H1 (cell line): ENCODE data around the gene HBB. TPM values are rescaled to one million over a fixed set of nuclear protein-coding genes. Genes with fewer than 3 reads are reported as not detected.

ENCODE experiments used
- CTCF ChIA-PET: fragments of 300-600 bp; sonication (Branson Sonifier 250); formaldehyde crosslinking; loops from one replicate; lab custom pipeline; 2021; ENCODE audit not compliant: partially characterized antibody; lab: Charles Lee
- POLR2A ChIA-PET: fragments of 300-600 bp; sonication (Branson Sonifier 250); formaldehyde crosslinking; loops from one replicate; lab custom pipeline; 2021; ENCODE audit warnings: inconsistent platforms; ENCODE audit not compliant: partially characterized antibody; lab: Charles Lee
- DNase-seq, 2 experiments: peaks; one replicate each; pipeline versions ENCODE4 v3.0.0 to v3.0.0-alpha.2; 2010 to 2022; ENCODE audit warnings: low spot score in 2 of 2, low read depth in 1 of 2, mixed read lengths in 1 of 2
- FAIRE-seq: peaks from 2 replicates; lab custom pipeline; 2011; peaks lifted over from hg19 to GRCh38; lab: Jason Lieb, UNC
- H2AFZ ChIP-seq: 2 replicates; pipeline ENCODE4 v1.8.1; 2012; ENCODE audit warnings: low read length, inconsistent platforms
- H2AK5ac ChIP-seq: 2 replicates; pipeline ENCODE4 v1.6.1; 2013; ENCODE audit warnings: low read depth, low read length
- H2BK120ac ChIP-seq: replicated peaks from 2 replicates; pipeline ENCODE3; 2013; ENCODE audit warnings: low read depth, low read length, inconsistent platforms
- H2BK12ac ChIP-seq: 2 replicates; pipeline ENCODE4 v1.6.1; 2013; ENCODE audit warnings: low read depth, low read length
- H2BK15ac ChIP-seq: 2 replicates; pipeline ENCODE4 v1.6.1; 2013; ENCODE audit warnings: low read length
- H2BK20ac ChIP-seq: 2 replicates; pipeline ENCODE4 v1.6.1; 2013; ENCODE audit warnings: low read length
- H2BK5ac ChIP-seq: 2 replicates; pipeline ENCODE4 v1.6.1; 2013; ENCODE audit warnings: low read depth, low read length
- H3K14ac ChIP-seq: 2 replicates; pipeline ENCODE4 v1.6.1; 2013; ENCODE audit warnings: inconsistent platforms; ENCODE audit not compliant: insufficient read length
- H3K18ac ChIP-seq: 2 replicates; pipeline ENCODE4 v1.6.1; 2013; ENCODE audit warnings: low read length; ENCODE audit errors: extremely low read depth
- H3K23ac ChIP-seq: 2 replicates; pipeline ENCODE4 v1.6.1; 2013; ENCODE audit warnings: inconsistent platforms; ENCODE audit not compliant: insufficient read length
- H3K23me2 ChIP-seq: 2 replicates; pipeline ENCODE4 v1.6.1; 2013; ENCODE audit warnings: low read depth, low read length
- H3K27ac ChIP-seq: 2 replicates; pipeline ENCODE4 v1.6.1; 2011; ENCODE audit warnings: low read depth, low read length, inconsistent platforms
- H3K27me3 ChIP-seq, 4 experiments: replicated peaks in 1 of 4; 1 replicate in 1 of 4; 2 replicates in 3 of 4; pipeline versions ENCODE4 v1.6.1 to v1.8.1; 2011 to 2013; ENCODE audit warnings: low read length in 3 of 4, mild to moderate bottlenecking in 3 of 4, inconsistent platforms in 2 of 4, mixed read lengths in 2 of 4, moderate library complexity in 1 of 4; ENCODE audit not compliant: control insufficient read depth in 3 of 4, insufficient read depth in 3 of 4; ENCODE audit errors: extremely low read depth in 1 of 4
- H3K36me3 ChIP-seq, 4 experiments: 2 replicates each; pipeline versions ENCODE4 v1.6.1 to v1.8.1; 2011 to 2013; ENCODE audit warnings: mild to moderate bottlenecking in 4 of 4, low read length in 3 of 4, moderate library complexity in 2 of 4, control low read depth in 1 of 4, inconsistent platforms in 1 of 4; ENCODE audit not compliant: insufficient read depth in 4 of 4, control insufficient read depth in 2 of 4
- H3K4ac ChIP-seq: replicated peaks from 2 replicates; pipeline ENCODE3; 2013; ENCODE audit warnings: low read length, low read depth, mixed read lengths, inconsistent platforms; ENCODE audit not compliant: insufficient read length
- H3K4me1 ChIP-seq, 4 experiments: replicated peaks in 1 of 4; 1 replicate in 1 of 4; 2 replicates in 3 of 4; pipeline versions ENCODE4 v1.6.1 to v1.8.1; 2011 to 2013; ENCODE audit warnings: low read length in 3 of 4, inconsistent platforms in 2 of 4, mixed read lengths in 1 of 4; ENCODE audit not compliant: insufficient read depth in 4 of 4, control insufficient read depth in 3 of 4
- H3K4me2 ChIP-seq, 2 experiments: 2 replicates each; pipeline versions ENCODE4 v1.6.1 to v1.8.1; 2011 to 2013; ENCODE audit warnings: low read depth in 2 of 2, low read length in 2 of 2, control low read depth in 1 of 2, inconsistent platforms in 1 of 2, mild to moderate bottlenecking in 1 of 2; ENCODE audit not compliant: insufficient read depth in 1 of 2
- H3K4me3 ChIP-seq, 4 experiments: fragments of 200-600, 300-600 bp in 1 of 4; sonication (generic), shearing (Covaris generic), sonication (Bioruptor Twin) in 1 of 4; 2 replicates each; pipeline versions ENCODE4 v1.5.1 to v1.8.1; 2011 to 2016; ENCODE audit warnings: low read length in 4 of 4, low read depth in 3 of 4, control low read depth in 2 of 4, inconsistent platforms in 2 of 4, mild to moderate bottlenecking in 2 of 4, mixed read lengths in 1 of 4, moderate library complexity in 1 of 4; ENCODE audit not compliant: insufficient read depth in 2 of 4; ENCODE audit errors: extremely low read depth in 1 of 4
- H3K56ac ChIP-seq: replicated peaks from 2 replicates; pipeline ENCODE3; 2013; ENCODE audit warnings: low read depth, mild to moderate bottlenecking, mixed read lengths, low read length, inconsistent platforms; ENCODE audit not compliant: insufficient read length
- H3K79me1 ChIP-seq: 2 replicates; pipeline ENCODE4 v1.6.1; 2013; ENCODE audit warnings: low read depth, low read length, control low read depth
- H3K79me2 ChIP-seq, 2 experiments: 2 replicates each; pipeline versions ENCODE4 v1.6.1 to v1.8.1; 2012 to 2013; ENCODE audit warnings: low read length in 2 of 2, mild to moderate bottlenecking in 2 of 2, inconsistent platforms in 1 of 2; ENCODE audit not compliant: insufficient read depth in 2 of 2, control insufficient read depth in 1 of 2
- H3K9ac ChIP-seq, 4 experiments: replicated peaks in 1 of 4; 1 replicate in 1 of 4; 2 replicates in 3 of 4; pipeline versions ENCODE4 v1.6.1 to v1.8.1; 2011 to 2013; ENCODE audit warnings: low read depth in 3 of 4, low read length in 3 of 4, control low read depth in 2 of 4, mild to moderate bottlenecking in 2 of 4, moderate library complexity in 2 of 4, inconsistent platforms in 1 of 4; ENCODE audit errors: extremely low read depth in 1 of 4
- H3K9me3 ChIP-seq, 2 experiments: 2 replicates each; pipeline versions ENCODE4 v1.6.1 to v1.8.1; 2012 to 2013; ENCODE audit warnings: mild to moderate bottlenecking in 2 of 2, moderate library complexity in 2 of 2, control low read depth in 1 of 2, inconsistent platforms in 1 of 2, low read depth in 1 of 2, low read length in 1 of 2, mixed read lengths in 1 of 2; ENCODE audit not compliant: insufficient read depth in 2 of 2
- H4K20me1 ChIP-seq, 2 experiments: replicated peaks in 1 of 2; 2 replicates each; pipeline versions ENCODE3 to v1.8.1; 2011 to 2013; ENCODE audit warnings: inconsistent platforms in 2 of 2, low read length in 2 of 2, mild to moderate bottlenecking in 1 of 2; ENCODE audit not compliant: insufficient read depth in 2 of 2, control insufficient read depth in 1 of 2
- H4K5ac ChIP-seq: 2 replicates; pipeline ENCODE4 v1.6.1; 2013; ENCODE audit warnings: low read length, low read depth, mixed read lengths, inconsistent platforms; ENCODE audit not compliant: insufficient read length
- H4K8ac ChIP-seq: 2 replicates; pipeline ENCODE4 v1.8.0; 2013; ENCODE audit warnings: mild to moderate bottlenecking, moderate library complexity, low read length, inconsistent platforms; ENCODE audit not compliant: insufficient read depth; ENCODE audit errors: extremely low read depth
- H4K91ac ChIP-seq: replicated peaks from 2 replicates; pipeline ENCODE3; 2013; ENCODE audit warnings: low read length, mixed read lengths, inconsistent platforms; ENCODE audit not compliant: insufficient read length
- EZH2 ChIP-seq: fragments of 200-600 bp; sonication (generic); IDR thresholded peaks from 2 replicates; pipeline ENCODE4 v1.7.1; 2012; ENCODE audit warnings: low read depth, mild to moderate bottlenecking, moderate library complexity, low read length, inconsistent platforms; ENCODE audit not compliant: severe bottlenecking
- KDM4A ChIP-seq: IDR thresholded peaks from one replicate; pipeline ENCODE4 v1.7.1; 2012; ENCODE audit warnings: low read depth, mild to moderate bottlenecking, moderate library complexity, low read length, inconsistent platforms; ENCODE audit not compliant: severe bottlenecking
- MAFK ChIP-seq: IDR thresholded peaks from 2 replicates; pipeline ENCODE4 v1.6.1; 2012; ENCODE audit warnings: low read depth, mild to moderate bottlenecking, improper control_type of control experiment, low read length
- WGBS, 2 experiments: shearing (Covaris generic) in 1 of 2; methylation state at CpG; one replicate each; pipeline versions ENCODE4 v1.1.6 to v1.1.7; 2013 to 2015; ENCODE audit warnings: low lambda C conversion rate in 2 of 2, mixed read lengths in 2 of 2, inconsistent platforms in 1 of 2, low coverage in 1 of 2, missing lambda C conversion rate in 1 of 2; ENCODE audit not compliant: insufficient replicate concordance in 2 of 2, insufficient coverage in 1 of 2, insufficient read length in 1 of 2; ENCODE audit errors: extremely low coverage in 1 of 2, missing lambda C conversion rate in 1 of 2; 5-methylcytosine and 5-hydroxymethylcytosine counted together
- polyA plus RNA-seq, 7 experiments: library from polyadenylated mRNA; depleted of rRNA in 3 of 7; stranded (reverse) in 5 of 7; unstranded in 2 of 7; fragments of >200 nt in 5 of 7; fragments of 200-250 nt in 2 of 7; gene quantifications; 1 replicate in 5 of 7; 2 replicates in 1 of 7; 4 replicates in 1 of 7; pipeline versions ENCODE4 v1.2.1 to v1.2.3, GENCODE V29; 2011 to 2013; ENCODE audit warnings: missing spikeins in 2 of 7, mixed read lengths in 2 of 7
- total RNA-seq: library from RNA; stranded (reverse); fragmentation: NEBNext Ultra II Directional; extraction: Animal tissue kit (Norgen Biotek cat#: 25700); gene quantifications from 2 replicates; pipeline ENCODE4 v1.2.1, GENCODE V29; 2021

The HBB gene
- total and polyA plus RNA-seq, 2 of the 8 experiments (the other 6 are each of a cell fraction or from before 2014, with no cell fraction given), result not detected

DNA sequence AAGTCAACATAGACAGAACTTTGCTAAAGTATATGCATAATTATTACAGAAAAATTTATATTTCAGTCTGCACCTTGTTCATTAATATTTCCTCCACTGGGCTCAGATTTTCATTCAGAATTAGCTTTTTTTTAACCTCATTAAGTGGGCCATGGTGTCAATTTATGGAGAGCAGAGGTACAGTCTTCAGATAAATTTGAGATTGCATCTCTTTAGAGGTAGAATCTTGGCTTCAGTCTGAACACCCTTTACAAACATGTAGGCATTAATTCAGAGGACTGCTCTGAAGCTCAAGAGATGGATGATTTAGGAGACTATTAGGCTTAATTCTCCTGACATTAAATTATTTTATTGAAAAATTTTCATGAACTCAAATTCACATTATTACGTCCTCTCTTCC, 3.4 kb upstream of the HBB start:
- no peak overlapping the region for H2BK15ac ChIP-seq
- CTCF ChIA-PET, result interaction anchor here (1.7 kb wide), 1 partner anchor 10 kb away, joined by 4 read pairs; no protein-coding TSS in a partner anchor
- POLR2A ChIA-PET, result no interaction called here
- TF ChIP-seq EZH2 (no peak), MAFK (no peak), KDM4A (no peak)

More for the DNA sequence above, 3.4 kb upstream of the HBB start:
- H2BK12ac ChIP-seq, result no peak overlapping the region
- no peak for DNase-seq
- H2AK5ac ChIP-seq, result no peak overlapping the region
- no peaks in the 10 kb centered on the region for H3K27me3 ChIP-seq
- no peaks in the 10 kb centered on the region for H4K20me1 ChIP-seq
- H4K8ac ChIP-seq, result no peak overlapping the region
- no peaks in the 10 kb centered on the region for H3K79me2 ChIP-seq
- H2BK5ac ChIP-seq, result no peak overlapping the region
- H2BK20ac ChIP-seq, result no peak overlapping the region
- no peak overlapping the region for H3K4ac ChIP-seq
- H3K56ac ChIP-seq, result no peak overlapping the region
- H3K4me1 ChIP-seq, result no peaks in the 10 kb centered on the region
- H3K23ac ChIP-seq, result no peak overlapping the region
- WGBS, 2 experiments, result 94 to 100% methylated on average over 1 of the region's 1 CpG
- H3K18ac ChIP-seq, result no peak overlapping the region
- H2AFZ ChIP-seq, result no peak overlapping the region
- H3K4me3 ChIP-seq, result no peak overlapping the region
- no peak for FAIRE-seq
- no peak overlapping the region for H3K27ac ChIP-seq
- H3K79me1 ChIP-seq, result no peaks in the 10 kb centered on the region
- H3K23me2 ChIP-seq, result no peaks in the 10 kb centered on the region; the same call in 1 of the 2 replicates
- no peak overlapping the region for H3K4me2 ChIP-seq
- H3K9me3 ChIP-seq, result no peaks in the 10 kb centered on the region
- no peaks in the 10 kb centered on the region for H3K36me3 ChIP-seq
- no peak overlapping the region for H4K91ac ChIP-seq
- no peak overlapping the region for H4K5ac ChIP-seq
- no peak overlapping the region for H2BK120ac ChIP-seq
- H3K14ac ChIP-seq, result no peak overlapping the region
- H3K9ac ChIP-seq, result no peak overlapping the region
